Activated T-cell treated with anti-CD3 and anti-CD28 coated beads, Interleukin-2, amount 50 U/mL, for 1 hour (primary cell): ENCODE results near the gene TMEM141.
A peak's percentile ranks its signal among the peaks of the same experiment; 100 is the strongest.
"Not testable (repeated sequence)": the region's sequence is repeated elsewhere in the genome, so short reads cannot be mapped to it uniquely, and the experiment has no call there.

Experiments used
- DNase-seq: peaks from one replicate; pipeline ENCODE4 v3.0.0-alpha.2; 2020

TMEM141 gene

DNA sequence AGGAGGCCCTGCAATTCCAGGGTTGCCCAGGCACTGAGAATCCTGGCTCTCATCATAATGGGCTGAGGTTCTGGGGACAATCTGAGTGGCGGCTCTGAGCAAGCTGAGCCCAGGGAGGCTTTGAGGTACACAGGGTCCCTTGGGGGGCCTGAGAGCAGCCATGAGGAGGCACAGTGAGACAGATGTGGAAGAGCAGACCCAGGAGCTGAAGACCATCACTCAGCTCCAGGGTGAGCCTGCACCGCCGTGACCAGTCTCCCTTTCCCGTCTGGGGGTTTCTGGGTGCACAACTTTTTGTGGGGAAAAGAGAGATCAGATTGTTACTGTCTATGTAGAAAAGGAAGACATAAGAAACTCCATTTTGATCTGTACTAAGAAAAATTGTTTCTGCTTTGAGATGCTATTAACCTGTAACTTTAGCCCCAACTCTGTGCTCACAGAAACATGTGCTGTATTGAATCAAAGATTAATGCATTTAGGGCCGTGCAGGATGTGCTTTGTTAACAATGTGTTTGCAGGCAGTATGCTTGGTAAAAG lies 5.2 kb downstream of the TMEM141 start, which contains the start of gene CCDC183:
Gene CCDC183, plus strand, starts transcription at position 101 of the 537 bp plus-strand sequence. Its CDS starts 60 bp downstream, at position 161.
- no peak for DNase-seq

DNA sequence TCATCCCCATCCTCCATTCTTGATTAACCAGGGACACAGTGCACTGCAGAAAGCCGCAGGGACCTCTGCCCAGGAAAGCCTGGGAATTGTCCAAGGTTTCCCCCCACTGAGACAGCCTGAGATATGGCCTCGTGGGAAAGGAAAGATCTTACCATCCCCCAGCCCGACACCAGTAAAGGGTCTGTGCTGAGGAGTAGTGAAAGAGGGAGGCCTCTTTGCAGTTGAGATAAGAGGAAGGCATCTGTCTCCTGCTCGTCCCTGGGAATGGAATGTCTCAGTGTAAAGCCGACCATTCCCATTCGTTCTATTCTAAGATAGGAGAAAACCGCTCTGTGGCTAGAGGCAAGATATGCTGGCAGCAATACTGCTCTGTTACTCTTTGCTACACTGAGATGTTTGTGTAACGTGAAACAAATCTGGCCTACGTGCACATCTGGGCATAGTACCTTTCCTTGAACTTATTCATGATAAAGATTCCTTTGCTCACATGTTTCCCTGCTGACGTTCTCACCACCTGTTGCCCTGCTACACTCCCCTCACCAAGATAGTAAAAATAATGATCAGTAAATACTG lies 5.7 kb downstream of the TMEM141 start:
- not testable (repeated sequence) for DNase-seq

DNA sequence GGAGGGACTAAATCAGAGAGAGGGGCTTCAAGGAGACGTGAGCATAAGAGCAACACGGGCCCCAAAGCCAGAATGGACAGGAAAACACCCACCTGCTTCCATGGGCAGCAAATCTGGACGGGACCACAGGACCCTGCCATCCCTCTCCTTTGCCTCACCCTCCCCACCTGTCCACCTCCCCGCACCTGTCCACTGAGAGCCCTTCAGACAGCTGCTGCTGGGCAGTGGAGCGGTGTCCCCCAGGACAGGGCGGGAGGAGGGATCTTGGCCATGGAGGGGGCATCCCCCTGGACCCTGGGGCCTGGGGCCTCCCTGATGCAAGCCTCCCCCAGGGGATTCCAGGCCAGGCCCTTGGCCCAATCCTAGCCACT lies 7.5 kb downstream of the TMEM141 start:
- DNase-seq, result no peak

DNA sequence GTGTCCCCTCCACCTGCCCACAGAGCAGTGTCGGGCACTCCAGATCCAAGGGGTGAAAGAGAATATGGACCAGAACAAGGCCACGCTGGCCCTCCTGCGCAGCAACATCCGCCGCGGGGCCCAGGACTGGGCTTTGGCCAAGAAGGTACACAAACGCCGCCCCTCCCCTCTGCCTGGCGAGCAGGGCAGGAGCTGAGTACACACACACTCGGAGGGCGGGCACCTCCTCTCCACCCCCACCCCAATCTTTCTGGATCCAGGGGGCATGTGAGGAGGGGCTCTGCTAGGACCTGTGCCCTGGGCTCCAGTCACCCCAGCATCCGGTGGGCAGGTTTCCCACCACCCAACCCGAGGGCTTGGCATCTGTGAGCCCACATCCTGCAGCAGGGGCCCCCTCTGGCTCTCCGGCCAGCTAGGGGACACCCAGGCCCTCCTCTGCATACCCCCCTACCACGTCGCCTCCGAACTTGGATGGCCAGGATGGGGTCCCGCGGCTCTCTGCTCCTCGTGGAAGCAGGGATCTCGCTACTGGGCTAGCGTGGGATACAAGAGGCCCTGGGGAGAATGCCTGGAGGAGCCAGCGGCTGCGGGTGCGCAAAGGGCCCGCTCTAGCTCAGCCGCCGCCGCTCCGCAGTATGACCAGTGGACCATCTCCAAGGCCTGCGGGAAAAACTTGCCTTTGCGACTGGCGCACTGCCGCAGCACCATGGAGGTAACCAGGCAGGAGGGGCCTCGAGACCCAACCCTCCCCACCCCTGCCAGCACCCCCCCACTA lies 8.1 kb downstream of the TMEM141 start:
- no peak for DNase-seq

DNA sequence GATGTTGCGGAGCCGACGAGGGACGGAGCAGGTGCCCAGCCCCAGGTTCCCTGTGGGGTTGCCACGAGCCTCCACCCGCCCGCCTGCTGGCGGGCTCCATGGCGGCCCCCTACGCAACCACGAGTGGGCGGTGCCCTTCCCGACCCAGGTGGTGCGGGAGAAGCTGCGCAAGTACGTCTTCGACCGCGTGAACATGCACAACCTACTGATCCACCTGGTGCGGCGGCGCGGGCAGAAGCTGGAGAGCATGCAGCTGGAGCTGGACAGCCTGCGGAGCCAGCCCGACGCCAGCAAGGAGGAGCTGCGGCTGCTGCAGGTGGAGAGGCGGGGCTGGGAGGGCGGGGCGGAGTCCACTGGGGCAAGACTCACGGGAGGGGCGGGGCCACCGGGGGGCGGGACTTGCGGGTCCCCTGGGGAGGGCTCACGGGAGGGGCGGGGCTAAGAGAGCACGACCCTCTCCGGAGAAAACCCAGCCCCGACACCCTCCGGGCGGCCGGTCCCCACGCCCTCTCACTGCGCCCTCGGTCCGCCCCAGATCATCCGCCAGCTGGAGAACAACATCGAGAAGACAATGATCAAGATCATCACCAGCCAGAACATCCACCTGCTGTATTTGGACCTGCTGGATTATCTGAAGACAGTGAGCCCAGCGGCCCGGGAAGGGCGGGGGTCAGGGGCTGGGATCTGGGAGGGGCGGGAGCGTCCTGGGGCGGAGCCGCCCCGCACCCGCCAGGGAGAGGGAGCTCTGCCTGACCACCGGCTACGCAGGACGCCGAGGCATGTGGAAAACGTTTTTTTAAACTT lies 8.9 kb downstream of the TMEM141 start:
- peak; percentile 91 for DNase-seq

DNA sequence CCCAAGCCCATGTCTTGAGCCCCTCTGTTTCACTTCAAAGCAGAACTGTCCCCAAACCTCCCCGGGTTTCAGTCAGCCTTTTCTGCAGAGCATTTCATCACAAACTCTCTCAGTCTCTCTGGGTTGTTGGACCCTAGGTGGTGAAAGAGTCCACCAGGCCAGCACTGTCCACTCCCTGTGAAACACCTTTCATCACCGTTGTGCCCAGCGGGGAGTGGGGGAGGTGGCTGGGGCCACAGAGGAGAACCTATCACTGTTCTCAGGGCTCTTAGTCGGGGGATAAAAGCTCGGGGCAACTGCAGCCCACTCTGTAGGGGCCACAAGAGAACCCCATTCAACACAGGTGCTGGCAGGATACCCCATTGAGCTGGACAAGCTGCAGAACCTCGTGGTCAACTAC lies 11.2 kb downstream of the TMEM141 start:
- no peak for DNase-seq

DNA sequence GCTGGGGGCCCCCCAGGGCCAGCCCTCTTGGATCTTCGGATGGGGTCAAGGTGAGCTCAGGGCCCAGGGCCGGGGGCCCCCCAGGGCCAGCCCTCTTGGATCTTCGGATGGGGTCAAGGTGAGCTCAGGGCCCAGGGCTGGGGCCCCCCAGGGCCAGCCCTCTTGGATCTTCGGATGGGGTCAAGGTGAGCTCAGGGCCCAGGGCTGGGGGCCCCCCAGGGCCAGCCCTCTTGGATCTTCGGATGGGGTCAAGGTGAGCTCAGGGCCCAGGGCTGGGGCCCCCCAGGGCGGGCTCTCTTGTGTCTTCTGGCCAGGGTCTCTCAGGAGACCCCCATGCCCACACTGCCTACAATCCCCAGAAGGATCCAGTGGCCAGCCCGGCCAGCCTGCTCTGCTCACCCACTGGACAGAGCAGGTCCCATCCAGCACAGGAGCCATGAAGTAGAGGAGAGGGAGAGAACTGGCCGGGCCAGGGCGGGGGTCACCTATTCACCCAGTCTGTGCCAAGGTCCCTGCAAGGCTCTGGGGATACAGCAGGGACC lies 11.9 kb downstream of the TMEM141 start:
- DNase-seq, result not testable (repeated sequence)

DNA sequence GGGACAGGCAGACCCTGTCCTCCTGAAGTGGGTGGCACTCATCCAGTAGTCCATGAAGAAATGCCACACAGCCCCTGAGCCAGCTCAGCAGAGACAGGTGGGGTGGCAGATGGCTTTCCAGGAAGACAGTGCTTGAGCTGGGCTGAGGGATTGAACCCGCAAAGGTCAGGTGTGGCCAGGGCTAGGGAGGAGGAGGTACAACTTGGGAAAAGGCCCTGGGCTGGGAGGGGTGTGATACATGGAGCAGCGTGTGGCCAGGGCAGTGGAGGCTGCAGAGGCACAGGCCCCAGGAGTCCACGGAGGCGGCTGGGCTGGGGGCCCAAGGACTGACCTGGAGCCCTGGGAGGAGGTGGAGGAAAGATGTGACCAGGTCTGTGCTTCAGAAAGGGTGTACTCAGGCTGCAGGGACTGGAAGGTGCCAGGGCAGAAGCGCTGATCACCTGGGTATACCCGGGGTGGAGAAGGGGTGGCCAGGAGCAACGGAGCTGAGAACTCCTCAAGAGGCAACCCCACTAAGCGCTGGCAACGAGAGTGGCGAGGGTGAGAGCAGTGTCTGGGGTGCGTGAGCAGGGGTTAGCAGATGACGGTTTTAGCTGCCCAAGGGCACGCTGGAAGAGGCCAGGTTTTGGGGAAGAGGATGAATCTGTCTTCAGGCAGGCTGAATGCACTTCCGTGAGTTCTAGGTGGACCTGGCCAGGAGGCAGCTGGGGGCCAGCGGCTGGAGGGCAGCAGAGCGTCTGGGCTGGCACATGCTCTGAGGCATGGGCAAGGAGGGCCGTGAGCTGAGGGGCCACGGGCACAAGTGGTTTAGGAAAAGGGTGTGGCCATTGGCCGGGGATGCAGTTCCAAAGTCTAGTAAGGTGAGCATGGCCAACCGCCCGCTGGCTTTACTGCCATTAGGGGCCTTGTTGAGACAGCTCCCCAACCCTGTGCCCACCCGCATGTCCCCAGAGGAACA lies 12.7 kb downstream of the TMEM141 start:
- no peak for DNase-seq

DNA sequence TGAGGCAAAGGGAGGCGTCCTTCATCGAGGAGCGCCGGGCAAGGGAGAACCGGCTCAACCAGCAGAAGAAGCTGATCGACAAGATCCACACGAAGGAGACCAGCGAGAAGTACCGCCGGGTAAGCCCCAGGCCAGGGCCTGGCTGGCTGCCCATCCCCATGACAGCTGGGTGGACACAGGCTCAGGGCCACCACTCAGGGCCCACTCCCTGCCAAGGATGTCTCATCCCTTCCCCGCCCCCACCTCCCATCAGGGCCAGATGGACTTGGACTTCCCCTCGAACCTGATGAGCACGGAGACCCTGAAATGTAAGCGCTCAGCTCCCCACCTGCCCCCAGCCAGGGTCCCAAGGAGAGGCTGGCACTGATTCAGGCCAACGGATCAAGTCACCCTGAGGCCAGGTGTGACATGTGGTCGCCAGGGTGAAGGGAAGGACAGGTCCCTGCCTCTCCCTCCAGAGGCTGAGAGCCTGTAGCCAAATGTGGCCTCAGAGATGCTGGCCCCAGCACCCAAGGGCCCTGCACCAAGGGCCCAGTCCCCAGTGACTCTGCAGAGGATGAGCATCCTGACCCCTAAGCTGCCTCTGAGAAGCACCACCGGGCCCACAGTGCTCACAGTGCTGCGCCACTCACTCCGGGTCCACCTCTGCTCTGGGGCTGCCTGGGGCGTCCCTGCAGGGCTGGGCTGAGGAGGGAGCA lies 13.5 kb downstream of the TMEM141 start:
- DNase-seq, result no peak

DNA sequence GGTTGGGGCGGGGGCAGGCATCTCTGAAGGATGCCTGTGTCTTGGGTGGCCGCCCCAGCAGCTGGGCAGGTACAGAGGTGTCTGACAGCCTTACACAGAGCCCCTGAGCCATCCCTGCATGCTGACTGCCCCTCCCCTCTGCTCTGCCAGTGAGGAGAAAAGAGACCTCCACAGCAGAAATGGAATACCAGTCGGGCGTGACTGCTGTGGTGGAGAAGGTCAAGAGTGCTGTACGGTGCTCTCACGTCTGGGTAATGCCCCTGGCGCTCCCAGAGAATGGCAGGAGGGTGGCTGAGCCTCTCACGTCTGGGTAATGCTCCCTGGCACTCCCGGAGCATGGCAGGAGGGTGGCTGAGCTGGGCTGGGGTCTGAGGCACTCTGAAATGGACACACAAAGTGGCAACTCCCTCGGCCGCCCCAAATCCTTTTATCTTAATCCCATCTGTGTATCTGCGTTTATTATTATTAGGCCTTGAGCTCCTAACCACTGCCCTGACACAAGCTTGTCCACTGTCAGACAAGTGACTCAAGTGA lies 14.1 kb downstream of the TMEM141 start:
- no peak for DNase-seq

DNA sequence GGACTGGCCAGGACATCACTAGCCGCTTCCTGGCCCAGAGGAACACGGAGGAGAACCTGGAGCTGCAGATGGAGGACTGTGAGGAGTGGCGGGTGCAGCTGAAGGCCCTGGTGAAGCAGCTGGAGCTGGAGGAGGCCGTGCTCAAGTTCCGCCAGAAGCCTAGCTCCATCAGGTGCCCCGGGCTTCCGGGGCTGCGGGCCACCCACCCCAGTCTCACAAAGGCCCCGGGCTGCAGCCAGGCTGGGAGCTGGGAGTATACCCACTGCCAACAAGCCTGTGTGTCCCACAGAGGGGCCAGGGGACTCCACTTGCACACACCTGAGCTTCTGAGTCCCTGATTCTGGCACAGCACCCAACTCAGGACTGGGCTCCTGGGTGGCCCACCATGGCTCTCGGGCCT lies 14.9 kb downstream of the TMEM141 start:
- no peak for DNase-seq

DNA sequence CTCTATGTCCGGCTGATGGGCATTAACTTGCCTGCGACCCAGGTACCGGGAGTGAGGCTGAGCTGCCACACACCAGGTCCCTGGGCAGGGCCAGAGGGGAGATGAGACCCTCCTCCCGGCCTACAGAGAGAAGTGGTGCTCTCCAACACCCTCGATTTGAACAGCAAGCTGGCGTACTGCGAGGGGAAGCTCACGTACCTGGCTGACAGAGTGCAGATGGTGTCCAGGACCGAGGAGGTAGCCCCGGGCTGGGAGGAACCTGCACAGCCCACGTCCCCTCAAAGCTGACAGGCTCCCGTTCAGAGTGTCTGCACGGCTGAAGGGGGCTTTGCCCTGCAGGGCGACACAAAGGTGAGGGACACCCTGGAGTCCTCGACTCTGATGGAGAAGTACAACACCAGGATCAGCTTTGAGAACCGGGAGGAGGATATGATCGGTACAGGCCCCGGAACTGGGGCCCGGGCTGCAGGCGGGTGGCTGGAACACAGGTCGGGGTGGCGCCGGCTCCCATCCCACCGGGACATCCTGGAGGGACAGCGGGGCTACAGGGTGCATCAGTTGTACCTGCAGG lies 15.6 kb downstream of the TMEM141 start:
- DNase-seq, result no peak

DNA sequence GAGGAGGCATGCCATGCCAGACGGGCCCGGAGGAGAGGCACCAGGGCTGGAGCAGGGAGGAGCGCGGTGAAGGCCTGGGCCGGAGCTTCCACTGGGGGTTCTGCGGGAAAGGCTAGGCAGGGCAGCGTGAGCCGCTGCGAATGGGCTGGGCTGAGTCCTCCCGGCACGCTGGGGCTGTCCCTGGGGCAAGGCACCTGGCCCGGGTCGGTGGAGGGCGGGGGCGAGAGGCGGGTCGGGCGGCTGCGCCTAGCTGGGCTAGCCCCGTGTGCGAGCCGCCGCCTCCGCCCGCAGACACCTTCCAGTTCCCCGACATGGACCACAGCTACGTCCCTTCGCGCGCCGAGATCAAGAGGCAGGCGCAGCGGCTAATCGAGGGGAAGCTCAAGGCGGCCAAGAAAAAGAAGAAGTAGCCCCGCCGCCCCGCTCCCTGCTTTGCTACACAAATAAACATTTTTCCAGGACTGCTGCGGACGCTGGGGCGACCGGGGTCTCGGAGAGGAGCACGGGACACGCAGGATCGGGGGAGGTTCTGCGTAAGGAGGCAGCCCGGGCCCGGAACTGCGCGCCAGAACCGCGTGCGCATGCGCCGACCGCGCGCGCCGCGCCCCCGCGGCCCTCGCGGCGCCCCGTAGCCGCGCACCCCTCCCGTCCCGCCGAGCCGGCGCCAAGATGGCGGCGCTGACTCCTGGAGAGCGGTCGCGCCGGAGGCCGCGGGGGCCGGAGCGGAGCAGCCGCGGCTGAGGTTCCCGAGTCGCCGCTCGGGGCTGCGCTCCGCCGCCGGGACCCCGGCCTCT lies 16.3 kb downstream of the TMEM141 start, which contains the start of gene RABL6:
Gene RABL6, plus strand, starts transcription at position 668 of the 794 bp plus-strand sequence. CDS start 249 bp downstream, outside the sequence.
- peak; percentile 87 for DNase-seq

DNA sequence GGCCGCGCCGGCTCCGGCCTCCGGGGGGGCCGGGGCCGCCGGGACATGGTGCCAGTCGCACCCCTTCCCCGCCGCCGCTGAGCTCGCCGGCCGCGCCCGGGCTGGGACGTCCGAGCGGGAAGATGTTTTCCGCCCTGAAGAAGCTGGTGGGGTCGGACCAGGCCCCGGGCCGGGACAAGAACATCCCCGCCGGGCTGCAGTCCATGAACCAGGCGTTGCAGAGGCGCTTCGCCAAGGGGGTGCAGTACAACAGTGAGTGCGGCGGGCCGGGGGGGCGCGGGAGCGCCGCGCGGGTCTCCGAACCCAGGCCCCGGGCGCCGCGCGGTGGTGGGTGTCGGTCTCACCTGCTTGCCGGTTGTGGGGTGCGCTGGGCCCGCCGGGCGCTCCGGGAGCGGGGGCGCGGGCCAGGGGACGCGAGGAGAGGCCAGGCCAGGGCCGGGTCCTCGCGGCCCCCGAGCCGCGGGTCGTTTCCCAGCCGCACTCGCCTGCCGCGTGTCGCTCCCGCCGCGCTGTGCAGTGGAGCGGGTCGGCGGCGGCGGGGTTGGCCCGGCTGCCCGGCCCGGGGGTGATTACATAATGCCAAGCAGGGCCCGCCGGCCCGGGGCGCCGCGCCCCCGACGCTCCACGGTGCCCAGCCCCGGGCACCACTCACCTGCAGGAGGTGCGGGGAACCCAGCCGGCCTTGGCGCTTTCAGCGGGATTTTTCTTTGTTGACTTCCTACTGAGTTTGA lies 17.1 kb downstream of the TMEM141 start:
- peak; percentile 70 for DNase-seq

DNA sequence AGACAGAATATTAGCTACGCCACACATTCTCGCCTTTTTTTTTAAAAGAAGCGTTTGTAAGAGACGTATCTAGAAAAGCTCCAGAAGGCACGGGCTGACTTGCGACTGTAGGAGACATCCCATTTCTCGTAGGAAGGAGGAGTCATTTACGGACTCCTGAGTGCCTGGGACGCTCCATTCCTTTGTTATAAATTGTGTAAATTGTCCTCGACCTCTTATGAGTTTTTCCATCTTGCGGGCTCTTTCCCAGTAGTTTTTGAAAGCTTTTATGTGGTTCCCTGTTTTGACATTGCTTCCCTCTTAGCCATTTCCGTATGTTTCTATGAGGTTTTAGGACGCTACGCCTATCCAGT lies 17.6 kb downstream of the TMEM141 start:
- no peak for DNase-seq

DNA sequence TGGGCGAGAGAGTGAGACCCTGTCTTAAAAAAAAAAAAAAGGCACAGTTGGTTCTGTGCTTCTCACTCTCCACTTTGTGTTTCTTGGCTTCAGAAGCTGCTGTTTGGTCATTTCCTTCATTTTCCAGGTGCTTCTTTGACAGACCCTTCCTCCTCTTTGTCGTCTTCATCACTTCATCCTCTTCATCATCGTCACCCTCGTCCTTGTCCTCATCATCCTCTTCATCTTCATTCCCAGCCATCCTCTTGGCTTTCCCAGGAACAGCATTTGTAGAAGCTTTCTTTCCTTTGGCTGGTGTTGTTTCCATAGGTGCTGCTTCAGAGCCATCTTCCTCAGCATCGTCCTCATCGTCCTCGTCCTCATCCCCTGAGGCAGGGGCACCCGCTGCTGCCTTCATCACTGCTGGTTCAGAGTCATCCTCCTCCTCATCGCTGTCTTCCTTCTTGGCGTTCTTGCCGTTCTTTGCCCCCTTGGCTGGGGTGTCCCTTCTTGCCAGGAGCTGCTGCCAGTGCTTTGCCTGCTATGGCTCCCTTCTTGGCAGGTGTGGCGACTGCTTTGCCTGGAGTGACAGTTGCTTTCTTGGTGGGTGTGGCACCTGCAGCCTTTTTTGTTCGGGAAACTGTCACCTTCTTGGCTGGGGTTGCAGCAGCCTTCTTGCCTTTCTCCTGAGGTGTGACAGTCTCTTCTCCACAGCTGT lies 23.7 kb downstream of the TMEM141 start:
- DNase-seq, result no peak

DNA sequence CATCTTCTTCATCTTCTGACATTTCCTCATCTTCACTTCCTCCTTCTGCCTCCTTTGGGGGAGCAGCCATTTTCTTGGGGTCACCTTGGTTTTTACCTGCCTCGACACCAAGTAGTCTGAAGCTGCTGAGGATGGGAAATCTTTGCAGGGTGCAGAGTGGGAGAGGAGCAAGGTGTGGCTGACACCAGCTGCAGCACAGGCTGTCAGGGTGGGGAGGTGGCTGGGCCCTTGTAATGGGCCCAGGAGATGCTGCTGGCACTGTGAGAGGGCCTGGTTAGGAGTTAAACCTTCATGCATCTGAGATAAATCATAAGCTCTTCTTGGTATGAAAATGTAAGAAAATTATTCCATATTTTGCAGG lies 24.3 kb downstream of the TMEM141 start:
- no peak for DNase-seq
